Measurements from ENCODE around the gene RARB.

The RARB gene

DNA sequence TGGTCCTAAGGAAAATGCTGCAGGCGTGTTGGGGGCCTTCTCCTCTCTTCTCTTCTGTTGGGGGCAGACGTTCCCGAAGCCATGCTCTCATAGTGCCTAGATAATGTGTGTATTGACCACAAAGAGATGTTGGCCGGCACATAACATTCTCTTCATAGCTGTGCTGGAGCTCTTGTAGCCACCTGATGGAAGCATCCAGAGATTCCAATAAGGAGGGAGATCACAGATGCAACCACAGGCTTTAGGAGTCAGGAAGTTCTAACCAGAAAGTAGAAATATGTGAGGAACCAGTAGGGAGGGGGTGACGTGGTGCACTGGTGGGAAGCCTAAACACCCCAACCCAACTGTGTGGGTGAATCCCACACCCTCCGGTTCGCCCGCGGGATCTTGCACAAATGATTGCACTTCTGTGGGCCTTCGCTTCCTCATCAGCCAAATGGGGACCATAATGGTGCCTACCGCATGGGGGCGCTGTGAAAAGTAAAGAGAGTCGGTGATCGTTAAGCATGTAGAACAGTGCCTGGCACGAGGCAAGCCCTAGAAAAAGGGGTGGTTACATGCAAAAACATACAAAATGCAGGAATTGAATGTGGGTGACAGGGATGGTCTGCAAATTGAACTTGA, 148.9 kb downstream of the RARB start:
- no peak for DNase-seq (ENCODE audit: low read depth in 2 of 2)

DNA sequence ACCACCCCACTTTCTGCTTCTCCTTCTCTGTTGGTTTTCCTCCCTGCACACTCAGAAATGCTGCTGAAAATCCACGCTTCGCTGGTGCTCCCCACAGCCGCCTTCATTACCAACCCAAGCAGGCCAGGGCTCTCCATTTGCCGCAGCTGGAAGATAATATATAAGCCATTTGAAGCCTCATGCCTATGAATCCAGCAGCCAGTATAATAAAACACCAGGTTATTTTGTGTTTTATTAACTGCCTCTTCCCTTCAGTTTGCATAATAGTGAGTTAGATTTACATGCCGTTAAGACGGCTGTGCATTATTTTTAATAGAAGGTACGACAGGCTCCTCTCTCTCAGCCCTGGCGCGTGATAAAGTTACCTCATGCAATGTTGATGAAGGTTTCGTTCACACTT, 150.0 kb downstream of the RARB start:
- no peak for DNase-seq (ENCODE audit: low read depth in 2 of 2)

DNA sequence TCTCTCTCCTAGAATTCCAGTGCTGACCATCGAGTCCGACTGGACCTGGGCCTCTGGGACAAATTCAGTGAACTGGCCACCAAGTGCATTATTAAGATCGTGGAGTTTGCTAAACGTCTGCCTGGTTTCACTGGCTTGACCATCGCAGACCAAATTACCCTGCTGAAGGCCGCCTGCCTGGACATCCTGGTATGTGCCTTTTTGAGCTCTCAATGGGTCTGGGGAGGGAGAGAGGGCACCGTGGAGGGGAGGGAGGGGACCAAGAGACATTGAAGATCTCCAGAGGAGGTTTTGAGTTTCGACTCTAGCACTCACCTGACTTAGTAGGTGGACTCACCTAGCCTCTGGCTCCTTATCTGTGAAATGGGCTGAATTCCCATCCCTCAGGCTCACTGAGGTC, 152.5 kb downstream of the RARB start:
- no peak for DNase-seq (ENCODE audit: low read depth in 2 of 2)

DNA sequence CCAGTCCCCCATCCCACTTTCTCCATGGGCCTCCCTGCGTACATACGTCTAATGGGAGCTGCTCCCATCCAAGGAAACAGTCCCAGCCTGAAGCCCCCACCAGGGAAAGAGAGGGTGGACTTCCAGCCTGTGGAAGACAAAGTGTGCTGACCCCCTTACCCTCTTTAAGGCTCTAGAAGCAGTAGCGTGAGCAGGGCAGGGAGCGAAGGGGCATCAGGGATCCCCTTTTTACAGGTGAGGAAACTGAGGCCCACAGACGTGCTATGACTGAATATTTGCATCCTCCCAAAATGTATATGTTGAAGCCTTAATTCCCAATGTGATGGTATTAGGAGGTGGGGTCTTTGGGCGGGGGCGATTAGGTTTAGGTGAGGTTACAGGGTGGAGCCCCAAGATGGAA, 153.3 kb downstream of the RARB start:
- no peak for DNase-seq (ENCODE audit: low read depth in 2 of 2)

DNA sequence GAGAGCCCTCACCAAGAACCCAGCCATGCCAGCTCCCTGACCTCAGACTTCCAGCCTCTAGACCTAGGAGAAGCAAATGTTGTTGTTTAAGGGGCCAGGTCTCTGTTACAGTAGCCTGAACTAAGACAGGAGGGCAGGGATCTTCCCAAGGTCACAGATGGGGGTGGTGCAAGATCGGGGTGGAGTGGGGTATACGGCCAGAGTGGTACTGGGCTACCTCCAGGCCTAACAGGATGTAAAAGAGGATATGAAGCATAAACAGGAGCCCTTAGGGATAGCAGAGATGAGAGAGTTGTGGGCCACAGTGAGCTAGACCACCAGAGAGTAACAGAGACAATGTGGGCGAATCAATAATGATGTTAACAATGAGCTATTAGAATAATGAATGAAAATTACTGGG, 153.8 kb downstream of the RARB start:
- no peak for DNase-seq (ENCODE audit: low read depth in 2 of 2)

DNA sequence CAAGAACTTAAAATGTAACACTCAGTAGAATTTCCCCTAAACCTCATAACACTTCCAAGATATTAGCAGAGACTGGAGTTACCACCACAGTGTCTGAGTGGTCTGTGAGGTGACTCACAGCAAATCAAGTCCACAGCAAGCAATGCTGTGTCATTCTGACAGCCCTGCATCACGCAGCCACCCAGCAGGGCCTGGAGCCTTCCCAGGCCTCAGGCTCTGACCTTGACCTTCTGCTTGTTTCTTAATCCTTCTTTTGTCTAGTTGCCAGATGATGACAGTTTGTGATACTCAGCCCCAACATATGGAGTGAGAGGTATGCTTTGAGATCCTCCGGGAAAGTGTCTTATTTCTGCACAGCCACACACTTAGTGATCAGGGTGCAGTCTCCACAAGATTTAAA, 154.2 kb downstream of the RARB start:
- no peak for DNase-seq (ENCODE audit: low read depth in 2 of 2)

DNA sequence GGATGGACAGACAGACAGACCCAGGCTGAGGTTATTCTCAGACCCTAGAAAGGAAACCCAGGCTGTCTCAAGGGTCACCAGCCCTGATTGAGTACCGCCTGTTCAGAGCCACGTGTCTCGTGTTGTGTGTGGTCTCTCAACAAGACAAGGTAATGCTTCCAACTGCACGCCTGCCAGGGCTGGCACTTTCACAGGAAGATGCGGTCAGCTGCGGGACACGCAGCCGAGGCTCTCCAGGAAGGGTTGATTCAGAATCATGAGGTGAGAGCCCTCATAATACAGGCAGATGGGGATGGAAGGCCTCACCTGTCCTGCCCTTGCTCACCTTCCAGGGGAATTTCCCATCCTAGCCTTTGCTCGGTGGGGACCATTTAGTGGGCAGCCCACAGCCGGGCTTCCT, 155.3 kb downstream of the RARB start:
- no peak for DNase-seq (ENCODE audit: low read depth in 2 of 2)

DNA sequence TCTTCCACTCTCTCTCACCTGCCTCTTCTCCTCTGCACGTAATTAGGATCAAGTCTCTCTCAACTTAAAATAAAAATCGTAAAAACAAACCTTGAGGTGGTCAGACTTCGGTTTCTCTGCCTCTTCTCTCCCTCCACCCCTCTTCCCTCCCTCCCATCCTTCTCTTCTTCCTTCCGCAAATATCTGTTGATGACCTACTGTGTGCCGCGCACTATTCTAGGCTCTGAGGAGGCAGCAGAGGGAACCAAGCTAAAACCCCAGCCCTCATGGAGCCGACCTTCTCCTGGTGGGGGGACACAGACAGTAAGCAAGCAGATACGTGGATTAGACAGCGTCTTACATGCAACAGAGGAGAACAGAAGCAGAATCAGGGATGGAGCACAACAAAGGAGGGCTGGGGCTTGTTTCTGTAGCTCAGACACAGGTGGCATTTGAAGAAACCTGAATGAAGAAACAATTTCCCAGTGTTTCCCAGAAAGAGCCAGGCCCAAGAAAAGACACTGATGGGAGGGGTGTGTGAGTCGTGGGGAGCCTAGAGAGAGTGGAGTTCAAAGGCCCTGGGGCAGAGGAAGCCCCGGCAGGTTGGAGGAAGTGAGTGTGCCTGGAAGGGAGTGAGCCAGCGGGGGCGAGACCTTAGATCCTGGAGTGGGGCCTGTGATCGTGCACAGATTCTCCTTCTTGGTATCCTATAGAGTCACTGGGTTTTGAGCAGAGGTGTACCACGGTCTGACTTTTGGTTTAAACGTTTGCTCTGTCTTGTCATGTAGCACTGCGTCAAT, 156.1 kb downstream of the RARB start:
- DNase-seq (ENCODE audit: low read depth in 2 of 2), result no peak

DNA sequence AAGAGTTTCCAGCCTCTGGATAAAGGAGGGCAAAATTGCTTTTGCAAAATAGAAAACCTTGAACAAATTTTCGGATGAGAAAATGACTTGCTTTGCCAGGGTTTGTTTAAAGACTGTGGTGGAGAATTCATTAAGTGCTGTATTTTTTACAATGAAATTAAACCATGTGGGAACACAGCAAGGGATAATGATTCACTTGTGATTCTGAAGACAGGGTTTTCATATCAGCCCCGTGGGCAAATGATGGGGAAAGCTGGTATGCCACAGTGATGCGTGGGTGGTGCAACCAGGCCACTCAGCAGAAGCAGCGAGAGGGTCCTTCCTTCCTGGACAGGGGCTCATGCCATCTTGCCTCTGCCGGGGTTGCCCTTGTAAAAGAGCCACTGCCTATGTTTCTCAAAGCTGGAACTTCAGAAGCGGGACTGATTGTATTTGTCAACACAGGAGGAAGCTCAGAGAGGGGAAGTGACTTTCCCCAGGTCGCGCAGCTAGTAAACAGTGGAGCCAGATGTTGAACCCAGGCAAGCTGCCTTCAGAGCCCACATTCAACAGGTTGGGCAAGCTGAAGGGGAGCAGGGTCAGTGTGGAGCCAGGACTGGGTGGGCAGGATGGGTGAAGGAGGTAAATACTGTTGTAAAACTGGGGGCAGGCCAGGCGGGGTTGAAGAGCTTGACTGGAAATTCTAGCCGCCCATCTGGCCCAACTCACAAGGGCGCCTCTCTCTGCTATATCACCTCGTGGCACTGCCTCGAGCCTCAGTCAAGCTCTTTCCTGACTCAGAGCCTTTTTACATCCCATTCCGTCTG, 157.5 kb downstream of the RARB start:
- DNase-seq (ENCODE audit: low read depth in 2 of 2), result no peak

DNA sequence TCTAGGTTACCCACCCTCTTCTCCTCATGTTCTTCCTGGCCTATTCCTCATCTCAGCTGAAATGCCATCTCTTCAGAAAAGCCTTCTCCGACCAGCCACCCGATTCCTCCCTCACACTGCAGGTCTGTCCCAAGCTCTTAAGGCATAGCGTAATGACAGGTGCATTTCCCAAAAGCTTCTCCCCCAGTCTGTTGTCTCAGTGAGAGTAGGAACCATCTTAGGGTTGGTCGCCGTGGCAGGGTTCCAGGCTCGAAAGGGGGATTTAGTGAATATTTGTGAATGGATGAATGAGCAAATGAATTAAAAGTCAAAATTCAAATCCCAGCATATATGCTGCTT, 158.1 kb downstream of the RARB start:
- no peak for DNase-seq (ENCODE audit: low read depth in 2 of 2)

DNA sequence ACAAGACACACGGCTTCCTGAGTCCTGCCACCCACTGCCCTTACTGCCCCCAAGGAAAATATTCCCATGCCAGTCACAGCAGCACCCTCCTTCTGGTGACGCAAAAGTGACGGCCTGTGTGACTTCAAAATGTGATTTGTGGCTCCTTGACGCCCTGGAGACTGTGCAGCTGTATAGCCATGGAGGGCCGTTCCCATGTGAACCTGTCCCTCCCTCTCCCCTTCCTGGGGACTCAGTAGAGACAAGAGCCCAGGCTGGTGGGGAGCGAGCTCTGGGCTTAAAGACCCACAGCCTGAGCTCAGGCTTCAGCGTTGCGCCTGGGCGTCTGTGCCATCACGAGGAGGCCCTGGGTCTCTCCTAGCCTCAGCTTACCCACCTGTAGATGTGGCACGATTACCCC, 158.5 kb downstream of the RARB start:
- no peak for DNase-seq (ENCODE audit: low read depth in 2 of 2)

DNA sequence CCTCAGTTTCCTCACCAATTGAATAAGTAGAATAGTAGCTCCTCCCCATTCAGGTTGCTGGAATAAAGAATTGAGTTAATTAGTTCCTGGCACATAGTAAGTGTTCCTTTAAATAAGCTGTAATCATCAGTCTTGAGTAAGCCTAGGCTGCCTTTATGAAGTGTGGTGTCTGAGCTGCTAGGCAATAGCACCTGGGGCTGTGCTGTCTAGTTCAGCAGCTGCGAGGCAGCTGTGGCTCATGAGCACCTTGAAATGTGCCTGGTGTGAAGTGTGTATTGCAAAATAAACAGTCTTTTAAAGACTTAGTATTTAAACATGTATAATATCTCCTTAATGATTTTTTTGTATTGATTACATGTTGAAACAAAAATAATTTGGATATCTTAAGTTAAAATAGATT, 159.0 kb downstream of the RARB start:
- no peak for DNase-seq (ENCODE audit: low read depth in 2 of 2)

DNA sequence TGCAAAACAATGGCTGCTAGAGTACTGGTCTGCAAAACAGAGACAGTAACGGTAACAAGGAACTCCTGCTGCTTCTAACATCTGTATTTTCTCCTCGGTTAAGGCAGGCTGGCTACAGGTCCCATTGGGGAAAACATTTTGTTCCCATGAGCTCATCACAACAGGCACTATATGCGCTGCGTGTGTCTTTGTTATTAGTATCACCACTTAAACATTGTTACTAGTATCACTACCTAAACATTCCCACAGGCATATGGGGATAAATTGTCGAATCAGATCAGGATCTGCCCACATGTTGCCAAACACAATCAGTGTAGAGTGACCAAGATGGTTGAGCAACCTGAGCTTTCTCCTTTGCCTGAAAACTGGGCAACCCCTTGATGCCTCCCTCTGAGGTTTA, 159.5 kb downstream of the RARB start:
- no peak for DNase-seq (ENCODE audit: low read depth in 2 of 2)

DNA sequence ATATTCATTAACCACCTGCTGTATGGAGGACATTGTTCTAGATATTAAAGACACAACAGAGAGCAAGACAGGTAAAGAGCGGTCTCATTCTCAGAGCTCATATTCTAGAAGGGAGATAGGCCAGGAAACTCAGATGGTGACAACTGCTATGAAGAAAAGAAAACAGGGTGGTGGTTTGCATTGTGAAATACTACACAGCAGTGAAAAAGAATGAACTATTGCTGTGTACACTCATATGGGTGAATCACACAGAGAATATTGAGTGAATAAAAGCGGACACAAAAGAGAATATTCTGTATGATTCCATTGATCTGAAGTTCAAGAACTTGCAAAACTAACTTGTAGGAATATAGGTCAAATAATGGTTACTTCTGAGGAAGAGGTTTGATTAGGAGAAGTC, 159.9 kb downstream of the RARB start:
- no peak for DNase-seq (ENCODE audit: low read depth in 2 of 2)

DNA sequence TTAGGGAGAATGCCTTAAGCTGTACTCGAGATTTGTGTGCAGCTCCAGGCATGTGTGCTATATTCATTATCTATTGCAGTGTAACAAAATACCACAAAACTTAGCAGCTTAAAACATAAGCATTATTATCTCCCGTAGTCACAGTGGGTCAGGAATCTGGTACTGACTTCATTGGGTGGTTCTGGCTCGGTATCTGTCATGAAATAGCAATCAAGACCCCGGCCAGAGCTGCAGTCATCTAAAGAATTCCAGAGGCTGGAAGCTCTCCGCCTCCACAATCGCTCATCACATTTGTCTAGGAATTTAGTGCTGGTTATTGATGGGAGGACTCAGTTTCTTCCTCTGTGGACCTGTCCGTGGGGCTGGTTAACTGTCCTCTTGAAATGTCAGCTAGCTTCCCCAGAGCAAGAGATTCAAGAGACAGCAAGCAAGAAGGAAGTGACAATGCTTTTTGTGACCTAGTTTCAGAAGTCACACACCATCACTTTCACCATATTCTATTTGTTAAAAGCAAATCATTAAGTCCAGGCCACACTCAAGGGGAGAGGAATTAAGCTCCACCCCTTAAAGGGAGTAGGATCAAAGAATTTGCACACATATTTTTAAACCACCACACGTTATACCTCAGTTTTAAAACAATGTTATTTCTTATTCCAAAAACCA, 160.5 kb downstream of the RARB start:
- DNase-seq (ENCODE audit: low read depth in 2 of 2), result no peak

DNA sequence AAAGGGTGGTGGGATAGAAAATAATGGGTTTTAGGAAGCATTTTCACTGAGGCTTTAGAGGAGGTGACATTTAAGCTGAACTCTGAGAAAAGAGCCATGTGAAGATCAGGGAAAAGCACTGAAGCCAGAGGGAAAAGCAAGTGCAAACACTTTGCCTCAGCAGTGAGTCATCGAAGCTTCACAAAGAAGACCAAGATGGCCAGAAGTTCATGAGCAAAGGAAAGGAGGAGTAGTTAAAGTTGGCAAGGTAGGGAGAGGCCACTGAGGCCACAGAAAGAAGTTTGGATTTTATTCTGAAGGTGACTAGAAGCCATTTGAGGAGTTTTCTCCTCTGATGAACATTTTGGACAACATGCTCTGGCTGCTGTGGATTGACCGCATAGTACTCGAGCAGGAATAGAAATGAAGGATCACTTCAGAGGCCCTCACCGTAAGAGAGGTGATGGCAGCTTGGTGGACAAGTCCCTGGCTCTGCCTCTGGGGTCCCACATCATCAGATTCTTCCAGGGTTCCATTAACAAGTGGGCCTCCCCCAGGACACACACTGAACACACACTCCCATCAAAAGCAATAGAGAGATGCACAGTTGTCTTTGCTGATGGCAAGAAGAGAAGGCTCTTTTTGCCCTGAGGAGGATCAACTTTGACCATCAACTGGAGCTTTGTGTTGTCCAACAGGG, 161.2 kb downstream of the RARB start:
- no peak for DNase-seq (ENCODE audit: low read depth in 2 of 2)

DNA sequence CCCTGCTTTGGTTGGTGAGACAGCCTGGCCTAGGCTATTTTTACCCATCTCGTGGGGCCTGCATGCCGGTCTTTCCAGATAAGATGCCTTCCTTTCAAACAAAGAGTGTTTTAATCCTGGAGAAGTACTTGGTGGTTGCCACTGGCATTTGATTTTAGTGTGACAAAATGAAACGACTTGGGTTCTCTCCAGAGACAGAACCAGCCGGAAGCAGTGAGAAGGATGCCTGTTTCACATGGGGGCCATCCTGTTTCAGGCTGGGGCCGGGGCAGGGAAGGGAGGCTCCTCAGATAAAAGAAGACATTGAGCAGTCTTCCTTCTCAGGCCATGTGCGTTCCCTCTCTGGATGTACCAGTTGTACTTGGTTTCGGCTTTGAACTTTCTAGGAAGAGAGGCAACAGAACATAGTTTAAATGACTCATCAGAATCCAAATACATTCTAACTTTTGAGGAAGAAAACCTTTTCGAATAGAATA, 161.8 kb downstream of the RARB start:
- no peak for DNase-seq (ENCODE audit: low read depth in 2 of 2)

DNA sequence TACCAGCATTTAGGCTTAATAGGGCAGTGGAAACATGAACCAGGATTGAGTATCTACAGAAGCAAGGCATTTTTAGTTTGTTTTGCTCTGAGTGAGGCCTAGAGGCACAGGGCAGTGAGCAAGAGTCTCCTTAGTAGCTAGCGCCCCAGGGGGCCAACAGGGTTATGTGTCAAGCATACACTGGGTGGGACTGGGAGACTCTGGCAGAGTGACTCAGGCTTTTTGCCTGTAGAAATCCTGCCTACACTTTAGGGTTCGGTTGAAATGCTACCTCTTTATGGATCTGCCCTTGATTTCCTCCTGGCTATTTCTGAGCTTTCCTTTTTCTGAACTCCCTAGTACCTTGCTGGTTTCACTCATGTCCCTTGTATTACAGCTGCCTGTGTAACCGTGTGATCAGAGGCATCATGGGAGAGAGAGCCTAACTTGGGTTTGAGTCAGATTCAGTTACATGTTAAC, 164.5 kb downstream of the RARB start:
- no peak for DNase-seq (ENCODE audit: low read depth in 2 of 2)

DNA sequence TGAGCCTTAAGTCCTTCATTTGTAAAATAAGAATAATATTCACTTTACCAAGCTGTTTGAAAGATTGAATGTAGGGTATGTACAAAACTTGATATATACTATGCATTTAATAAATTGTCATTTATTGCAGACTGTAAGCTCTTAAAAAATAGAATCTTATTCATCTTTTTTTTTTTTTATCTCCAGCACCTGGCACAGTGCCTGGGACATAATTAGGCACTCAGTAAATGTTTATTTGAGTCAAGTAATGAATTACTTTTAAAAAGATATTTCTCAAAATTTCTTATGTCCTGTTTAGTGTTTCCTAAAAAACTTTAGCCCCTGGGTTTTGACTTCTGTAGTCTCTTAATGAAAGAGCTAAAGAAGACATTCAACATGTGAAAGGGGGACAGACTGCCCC, 164.9 kb downstream of the RARB start:
- no peak for DNase-seq (ENCODE audit: low read depth in 2 of 2)

DNA sequence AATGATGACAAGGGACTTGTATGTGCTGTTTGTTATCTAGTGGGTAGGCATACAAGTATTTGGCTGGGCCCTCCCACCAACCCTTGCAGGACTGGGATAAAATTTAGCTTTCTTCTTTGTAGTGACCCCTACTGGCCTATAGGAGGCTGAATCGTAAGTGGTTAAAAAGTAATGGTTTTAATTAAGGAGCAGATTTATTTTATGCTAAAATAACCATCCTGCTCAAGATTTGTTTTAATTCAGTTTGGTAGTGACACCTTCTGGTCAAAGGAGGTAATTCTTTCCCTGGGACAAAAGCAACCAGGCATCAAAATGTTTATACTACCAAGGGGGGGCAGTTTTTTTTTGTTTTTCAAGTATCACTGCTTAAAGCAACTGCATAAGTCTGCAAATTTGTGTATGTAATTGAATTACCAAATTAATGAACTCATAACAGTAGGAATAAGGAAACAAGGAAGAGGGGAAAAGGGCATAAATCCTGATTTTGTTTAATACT, 166.0 kb downstream of the RARB start:
- DNase-seq (ENCODE audit: low read depth in 2 of 2), result no peak

DNA sequence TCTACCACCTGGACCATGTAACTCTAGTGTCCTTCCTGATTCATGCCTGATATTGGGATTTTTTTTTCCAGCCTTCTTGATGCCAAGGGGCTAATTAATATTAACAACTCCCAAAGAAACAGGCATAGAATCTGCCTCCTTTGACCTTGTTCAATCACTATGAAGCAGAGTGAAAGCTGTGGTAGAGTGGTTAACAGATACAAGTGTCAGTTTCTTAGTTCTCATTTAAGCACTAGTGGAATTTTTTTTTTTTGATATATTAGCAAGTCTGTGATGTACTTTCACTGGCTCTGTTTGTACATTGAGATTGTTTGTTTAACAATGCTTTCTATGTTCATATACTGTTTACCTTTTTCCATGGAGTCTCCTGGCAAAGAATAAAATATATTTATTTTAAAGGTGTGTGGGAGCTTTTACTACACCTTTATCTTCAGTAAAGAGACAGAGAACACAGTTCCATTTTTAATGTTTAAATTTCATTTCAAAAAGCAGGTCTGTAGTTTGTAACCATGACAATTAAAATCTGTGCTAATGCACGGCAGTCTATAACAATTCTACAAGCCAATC, 169.6 kb downstream of the RARB start:
- no peak for DNase-seq (ENCODE audit: low read depth in 2 of 2)

Measured in stimulated activated CD4-positive, alpha-beta T cell treated with anti-CD3 and anti-CD28 coated beads, Interleukin-12 subunit alpha, Interleukin-12 subunit beta, amount 100 ng/mL, for 24 hours (primary cell).